Limb (tissue), 2 donors: ENCODE measurements around the gene SH3RF3.

Experiments
- DNase-seq, 2 donors: peaks; one replicate each; pipeline ENCODE4 v3.0.0-alpha.2; 2016; ENCODE audit errors: extremely low spot score in 2 of 2

The SH3RF3 gene

GRCh38 chr2:109178968-109179367, 50.0 kb downstream of the SH3RF3 start:
- DNase-seq = no peak

- no peak for DNase-seq
Observed at GRCh38 chr2:109180786-109181185, 51.8 kb downstream of the SH3RF3 start.

GRCh38 chr2:109182426-109182825, 53.4 kb downstream of the SH3RF3 start:
- no peak for DNase-seq

GRCh38 chr2:109183871-109184270, 54.9 kb downstream of the SH3RF3 start:
- no peak for DNase-seq

- DNase-seq = no peak
Observed at GRCh38 chr2:109184368-109184767, 55.4 kb downstream of the SH3RF3 start.

- DNase-seq = no peak
Observed at GRCh38 chr2:109185338-109185737, 56.3 kb downstream of the SH3RF3 start.

GRCh38 chr2:109185821-109186570, 57.0 kb downstream of the SH3RF3 start:
- DNase-seq = no peak

GRCh38 chr2:109186656-109187250, 57.7 kb downstream of the SH3RF3 start:
- DNase-seq = no peak

- no peak for DNase-seq
Observed at GRCh38 chr2:109187711-109188495, 58.9 kb downstream of the SH3RF3 start.

- no peak for DNase-seq
Observed at GRCh38 chr2:109188496-109188890, 59.5 kb downstream of the SH3RF3 start.

- DNase-seq = no peak
Observed at GRCh38 chr2:109188898-109189297, 59.9 kb downstream of the SH3RF3 start.

GRCh38 chr2:109189751-109190150, 60.7 kb downstream of the SH3RF3 start:
- no peak for DNase-seq

GRCh38 chr2:109193807-109194619, 65.0 kb downstream of the SH3RF3 start:
- DNase-seq = no peak

GRCh38 chr2:109194620-109194937, 65.6 kb downstream of the SH3RF3 start:
- no peak for DNase-seq

- no peak for DNase-seq
Observed at GRCh38 chr2:109195193-109196045, 66.4 kb downstream of the SH3RF3 start.

- no peak for DNase-seq
Observed at GRCh38 chr2:109196081-109196875, 67.3 kb downstream of the SH3RF3 start.

- DNase-seq = no peak
Observed at GRCh38 chr2:109197491-109198418, 68.8 kb downstream of the SH3RF3 start.

- DNase-seq = no peak
Observed at GRCh38 chr2:109199790-109200189, 70.8 kb downstream of the SH3RF3 start.
